GM23338 (cell line): ENCODE measurements around the gene CALY. TPM values are rescaled to one million over a fixed set of nuclear protein-coding genes. Genes with fewer than 3 reads are reported as not detected.

Experiments used
- ATAC-seq: fragments of 200-7000 bp; cut with Tn5 transposase; 3 replicates; pipeline ENCODE4 v1.9.1; 2020
- DNase-seq: peaks from one replicate; pipeline ENCODE4 v3.0.0-alpha.2; 2015; ENCODE audit warnings: low spot score
- H2AFZ ChIP-seq: fragments of 200-600 bp; sonication (generic); 2 replicates; pipeline ENCODE4 v1.8.0; 2016; ENCODE audit warnings: antibody characterized with exemption, mild to moderate bottlenecking, moderate library complexity
- H3F3A ChIP-seq: fragments of 200-600 bp; sonication (generic); replicated peaks from 2 replicates; pipeline ENCODE4 v1.8.0; 2017; ENCODE audit warnings: antibody characterized with exemption, mixed run types, low read depth
- H3K27ac ChIP-seq: fragments of 200-600 bp; sonication (generic); 2 replicates; pipeline ENCODE4 v1.6.1; 2016; ENCODE audit warnings: low read depth
- H3K27me3 ChIP-seq: fragments of 200-600 bp; sonication (generic); 2 replicates; pipeline ENCODE4 v1.8.0; 2016; ENCODE audit warnings: mild to moderate bottlenecking, mixed run types, moderate library complexity; ENCODE audit not compliant: insufficient read depth
- H3K36me3 ChIP-seq: fragments of 200-600 bp; sonication (generic); 2 replicates; pipeline ENCODE4 v1.8.0; 2016; ENCODE audit warnings: mild to moderate bottlenecking; ENCODE audit not compliant: insufficient read depth
- H3K4me1 ChIP-seq: fragments of 200-600 bp; sonication (generic); 2 replicates; pipeline ENCODE4 v1.8.0; 2016; ENCODE audit warnings: mild to moderate bottlenecking, moderate library complexity; ENCODE audit not compliant: insufficient read depth
- H3K4me2 ChIP-seq: fragments of 200-600 bp; sonication (generic); 2 replicates; pipeline ENCODE4 v1.7.1; 2017; ENCODE audit warnings: mixed run types
- H3K4me3 ChIP-seq: fragments of 200-600 bp; sonication (generic); 2 replicates; pipeline ENCODE4 v1.6.1; 2016; ENCODE audit warnings: mixed run types
- H3K79me2 ChIP-seq: fragments of 200-600 bp; sonication (generic); replicated peaks from 2 replicates; pipeline ENCODE4 v1.8.0; 2017; ENCODE audit warnings: mild to moderate bottlenecking; ENCODE audit not compliant: insufficient read depth
- H3K9me2 ChIP-seq: fragments of 200-600 bp; sonication (generic); 2 replicates; pipeline ENCODE4 v1.8.0; 2017; ENCODE audit not compliant: insufficient read depth
- H4K20me1 ChIP-seq: fragments of 200-600 bp; sonication (generic); replicated peaks from 2 replicates; pipeline ENCODE4 v1.8.0; 2017; ENCODE audit warnings: mild to moderate bottlenecking; ENCODE audit not compliant: insufficient read depth
- H3K27ac Mint-ChIP-seq: 2 replicates; pipeline ENCODE4 v1.8.0; 2020; ENCODE audit warnings: inconsistent platforms, mild to moderate bottlenecking, moderate library complexity, mixed read lengths
- H3K27me3 Mint-ChIP-seq: 3 replicates; pipeline ENCODE4 v1.8.0; 2022; ENCODE audit warnings: low read depth, mild to moderate bottlenecking, moderate library complexity, mixed read lengths, inconsistent platforms; ENCODE audit not compliant: insufficient read depth, poor library complexity
- H3K36me3 Mint-ChIP-seq: 3 replicates; pipeline ENCODE4 v1.8.0; 2021; ENCODE audit warnings: low read depth, mild to moderate bottlenecking, inconsistent platforms, moderate library complexity, mixed read lengths
- H3K4me1 Mint-ChIP-seq: 3 replicates; pipeline ENCODE4 v1.8.0; 2020; ENCODE audit warnings: mild to moderate bottlenecking, inconsistent platforms, mixed read lengths
- H3K4me3 Mint-ChIP-seq: 3 replicates; pipeline ENCODE4 v1.8.0; 2021; ENCODE audit warnings: moderate library complexity, mild to moderate bottlenecking, inconsistent platforms, mixed read lengths
- H3K9me3 Mint-ChIP-seq: 3 replicates; pipeline ENCODE4 v1.8.0; 2020; ENCODE audit warnings: moderate library complexity, mild to moderate bottlenecking, inconsistent platforms, mixed read lengths
- POLR2AphosphoS5 ChIP-seq: IDR thresholded peaks from 2 replicates; pipeline ENCODE4 v1.6.1; 2016; ENCODE audit warnings: antibody characterized with exemption, low read depth
- STAT1 ChIP-seq: IDR thresholded peaks from one replicate; pipeline ENCODE4 v1.6.1; 2016; ENCODE audit warnings: antibody characterized with exemption; ENCODE audit not compliant: unreplicated experiment
- polyA plus RNA-seq: library from polyadenylated mRNA; unstranded; fragments of >200 nt; fragmentation: Nextera tagmentation; extraction: Ambion mirVana; gene quantifications from 2 replicates; pipeline ENCODE4 v1.2.1, GENCODE V29; 2016
- total RNA-seq: library from RNA; depleted of rRNA; stranded (reverse); fragments of >200 nt; shearing (Covaris generic); gene quantifications from 2 replicates; pipeline ENCODE4 v1.2.3, GENCODE V29; 2014
- TF ChIP-seq, protein P1 (sequence below): fragments of 250-450 bp; sonication (Bioruptor Pico); IDR thresholded peaks from 2 replicates; pipeline ENCODE4 v1.5.0; 2020; ENCODE audit warnings: mild to moderate bottlenecking, moderate library complexity
- TF ChIP-seq, protein P2 (sequence below): IDR thresholded peaks from one replicate; pipeline ENCODE4 v1.6.1; 2018; ENCODE audit warnings: antibody characterized with exemption; ENCODE audit not compliant: unreplicated experiment

Gene CALY
- total and polyA plus RNA-seq, 2 experiments from 2014 or later: 1.0 to 8.0 TPM

- TF ChIP-seq, protein P1, sequence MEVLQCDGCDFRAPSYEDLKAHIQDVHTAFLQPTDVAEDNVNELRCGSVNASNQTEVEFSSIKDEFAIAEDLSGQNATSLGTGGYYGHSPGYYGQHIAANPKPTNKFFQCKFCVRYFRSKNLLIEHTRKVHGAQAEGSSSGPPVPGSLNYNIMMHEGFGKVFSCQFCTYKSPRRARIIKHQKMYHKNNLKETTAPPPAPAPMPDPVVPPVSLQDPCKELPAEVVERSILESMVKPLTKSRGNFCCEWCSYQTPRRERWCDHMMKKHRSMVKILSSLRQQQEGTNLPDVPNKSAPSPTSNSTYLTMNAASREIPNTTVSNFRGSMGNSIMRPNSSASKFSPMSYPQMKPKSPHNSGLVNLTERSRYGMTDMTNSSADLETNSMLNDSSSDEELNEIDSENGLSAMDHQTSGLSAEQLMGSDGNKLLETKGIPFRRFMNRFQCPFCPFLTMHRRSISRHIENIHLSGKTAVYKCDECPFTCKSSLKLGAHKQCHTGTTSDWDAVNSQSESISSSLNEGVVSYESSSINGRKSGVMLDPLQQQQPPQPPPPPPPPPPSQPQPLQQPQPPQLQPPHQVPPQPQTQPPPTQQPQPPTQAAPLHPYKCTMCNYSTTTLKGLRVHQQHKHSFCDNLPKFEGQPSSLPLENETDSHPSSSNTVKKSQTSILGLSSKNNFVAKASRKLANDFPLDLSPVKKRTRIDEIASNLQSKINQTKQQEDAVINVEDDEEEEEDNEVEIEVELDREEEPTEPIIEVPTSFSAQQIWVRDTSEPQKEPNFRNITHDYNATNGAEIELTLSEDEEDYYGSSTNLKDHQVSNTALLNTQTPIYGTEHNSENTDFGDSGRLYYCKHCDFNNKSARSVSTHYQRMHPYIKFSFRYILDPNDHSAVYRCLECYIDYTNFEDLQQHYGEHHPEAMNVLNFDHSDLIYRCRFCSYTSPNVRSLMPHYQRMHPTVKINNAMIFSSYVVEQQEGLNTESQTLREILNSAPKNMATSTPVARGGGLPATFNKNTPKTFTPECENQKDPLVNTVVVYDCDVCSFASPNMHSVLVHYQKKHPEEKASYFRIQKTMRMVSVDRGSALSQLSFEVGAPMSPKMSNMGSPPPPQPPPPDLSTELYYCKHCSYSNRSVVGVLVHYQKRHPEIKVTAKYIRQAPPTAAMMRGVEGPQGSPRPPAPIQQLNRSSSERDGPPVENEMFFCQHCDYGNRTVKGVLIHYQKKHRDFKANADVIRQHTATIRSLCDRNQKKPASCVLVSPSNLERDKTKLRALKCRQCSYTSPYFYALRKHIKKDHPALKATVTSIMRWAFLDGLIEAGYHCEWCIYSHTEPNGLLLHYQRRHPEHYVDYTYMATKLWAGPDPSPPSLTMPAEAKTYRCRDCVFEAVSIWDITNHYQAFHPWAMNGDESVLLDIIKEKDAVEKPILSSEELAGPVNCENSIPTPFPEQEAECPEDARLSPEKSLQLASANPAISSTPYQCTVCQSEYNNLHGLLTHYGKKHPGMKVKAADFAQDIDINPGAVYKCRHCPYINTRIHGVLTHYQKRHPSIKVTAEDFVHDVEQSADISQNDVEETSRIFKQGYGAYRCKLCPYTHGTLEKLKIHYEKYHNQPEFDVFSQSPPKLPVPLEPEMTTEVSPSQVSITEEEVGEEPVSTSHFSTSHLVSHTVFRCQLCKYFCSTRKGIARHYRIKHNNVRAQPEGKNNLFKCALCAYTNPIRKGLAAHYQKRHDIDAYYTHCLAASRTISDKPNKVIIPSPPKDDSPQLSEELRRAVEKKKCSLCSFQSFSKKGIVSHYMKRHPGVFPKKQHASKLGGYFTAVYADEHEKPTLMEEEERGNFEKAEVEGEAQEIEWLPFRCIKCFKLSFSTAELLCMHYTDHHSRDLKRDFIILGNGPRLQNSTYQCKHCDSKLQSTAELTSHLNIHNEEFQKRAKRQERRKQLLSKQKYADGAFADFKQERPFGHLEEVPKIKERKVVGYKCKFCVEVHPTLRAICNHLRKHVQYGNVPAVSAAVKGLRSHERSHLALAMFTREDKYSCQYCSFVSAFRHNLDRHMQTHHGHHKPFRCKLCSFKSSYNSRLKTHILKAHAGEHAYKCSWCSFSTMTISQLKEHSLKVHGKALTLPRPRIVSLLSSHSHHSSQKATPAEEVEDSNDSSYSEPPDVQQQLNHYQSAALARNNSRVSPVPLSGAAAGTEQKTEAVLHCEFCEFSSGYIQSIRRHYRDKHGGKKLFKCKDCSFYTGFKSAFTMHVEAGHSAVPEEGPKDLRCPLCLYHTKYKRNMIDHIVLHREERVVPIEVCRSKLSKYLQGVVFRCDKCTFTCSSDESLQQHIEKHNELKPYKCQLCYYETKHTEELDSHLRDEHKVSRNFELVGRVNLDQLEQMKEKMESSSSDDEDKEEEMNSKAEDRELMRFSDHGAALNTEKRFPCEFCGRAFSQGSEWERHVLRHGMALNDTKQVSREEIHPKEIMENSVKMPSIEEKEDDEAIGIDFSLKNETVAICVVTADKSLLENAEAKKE (CRISPR knock-in tag): no peak
These were observed 46.9 kb upstream of the CALY start (continued) for GRCh38 chr10:133383551-133383950.

- Mint-ChIP-seq H3K27me3 (peaks cover 22% of the 10 kb centered on the region), H3K9me3 (no peaks in the 10 kb centered on the region; the same call in 2 of the 3 replicates), H3K27ac (no peak overlapping the region), H3K36me3 (0 out of 3 replicates have a peak, but pooled peaks cover 3% of the 10 kb centered on the region), H3K4me3 (no peak overlapping the region), H3K4me1 (no peaks in the 10 kb centered on the region)
- Histone ChIP-seq H3K79me2 (no peaks in the 10 kb centered on the region), H3K9me2 (no peaks in the 10 kb centered on the region), H3K27ac (no peak overlapping the region), H3K4me1 (peaks cover 5% of the 10 kb centered on the region; the same call in 1 of the 2 replicates), H3K27me3 (peaks cover 36% of the 10 kb centered on the region), H3K4me2 (no peak overlapping the region), H3K36me3 (no peaks in the 10 kb centered on the region; the same call in 1 of the 2 replicates), H4K20me1 (no peaks in the 10 kb centered on the region), H2AFZ (no peak overlapping the region), H3K4me3 (no peak overlapping the region), H3F3A (no peaks in the 10 kb centered on the region)
- DNase-seq: no peak
- no peak for ATAC-seq
- TF ChIP-seq POLR2AphosphoS5 (no peak), STAT1 (no peak)
- TF ChIP-seq, protein P2, sequence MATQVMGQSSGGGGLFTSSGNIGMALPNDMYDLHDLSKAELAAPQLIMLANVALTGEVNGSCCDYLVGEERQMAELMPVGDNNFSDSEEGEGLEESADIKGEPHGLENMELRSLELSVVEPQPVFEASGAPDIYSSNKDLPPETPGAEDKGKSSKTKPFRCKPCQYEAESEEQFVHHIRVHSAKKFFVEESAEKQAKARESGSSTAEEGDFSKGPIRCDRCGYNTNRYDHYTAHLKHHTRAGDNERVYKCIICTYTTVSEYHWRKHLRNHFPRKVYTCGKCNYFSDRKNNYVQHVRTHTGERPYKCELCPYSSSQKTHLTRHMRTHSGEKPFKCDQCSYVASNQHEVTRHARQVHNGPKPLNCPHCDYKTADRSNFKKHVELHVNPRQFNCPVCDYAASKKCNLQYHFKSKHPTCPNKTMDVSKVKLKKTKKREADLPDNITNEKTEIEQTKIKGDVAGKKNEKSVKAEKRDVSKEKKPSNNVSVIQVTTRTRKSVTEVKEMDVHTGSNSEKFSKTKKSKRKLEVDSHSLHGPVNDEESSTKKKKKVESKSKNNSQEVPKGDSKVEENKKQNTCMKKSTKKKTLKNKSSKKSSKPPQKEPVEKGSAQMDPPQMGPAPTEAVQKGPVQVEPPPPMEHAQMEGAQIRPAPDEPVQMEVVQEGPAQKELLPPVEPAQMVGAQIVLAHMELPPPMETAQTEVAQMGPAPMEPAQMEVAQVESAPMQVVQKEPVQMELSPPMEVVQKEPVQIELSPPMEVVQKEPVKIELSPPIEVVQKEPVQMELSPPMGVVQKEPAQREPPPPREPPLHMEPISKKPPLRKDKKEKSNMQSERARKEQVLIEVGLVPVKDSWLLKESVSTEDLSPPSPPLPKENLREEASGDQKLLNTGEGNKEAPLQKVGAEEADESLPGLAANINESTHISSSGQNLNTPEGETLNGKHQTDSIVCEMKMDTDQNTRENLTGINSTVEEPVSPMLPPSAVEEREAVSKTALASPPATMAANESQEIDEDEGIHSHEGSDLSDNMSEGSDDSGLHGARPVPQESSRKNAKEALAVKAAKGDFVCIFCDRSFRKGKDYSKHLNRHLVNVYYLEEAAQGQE: no peak
- TF ChIP-seq, protein P1 (CRISPR knock-in tag): no peak
These were observed 44.3 kb upstream of the CALY start for GRCh38 chr10:133381036-133381435.
